HepG2 (cell line): ENCODE data around the gene ADGRL3. TPM values are rescaled to one million over a fixed set of nuclear protein-coding genes. Genes with fewer than 3 reads are reported as not detected.
"Not testable (repeated sequence)": the region's sequence is repeated elsewhere in the genome, so short reads cannot be mapped to it uniquely, and the experiment has no call there.

Experiments used
- ATAC-seq: fragments of 200-7000 bp; cut with Tn5 transposase; 3 replicates; pipeline ENCODE4 v1.9.1; 2020; ENCODE audit warnings: mild to moderate bottlenecking, moderate library complexity
- BruUV-seq: library from RNA; stranded (reverse); fragments of 400-500 nt; replicated peaks from 2 replicates; lab custom pipeline; 2021; lab: Mats Ljungman, UMichigan
- CTCF ChIA-PET: fragments of 300-600 bp; formaldehyde crosslinking; extraction: SDS; loops from one replicate; lab custom pipeline; 2021; ENCODE audit warnings: low total read pairs, inconsistent platforms, low intra/inter-chr PET ratio; lab: Yijun Ruan, JAX
- POLR2A ChIA-PET: fragments of 350-600 bp; sonication (Branson Sonifier 250); formaldehyde crosslinking; loops from one replicate; lab custom pipeline; 2020; ENCODE audit warnings: antibody characterized with exemption, inconsistent platforms; lab: Yijun Ruan, JAX
- DNase-seq: peaks from one replicate; pipeline ENCODE4 v3.0.0-alpha.2; 2015; ENCODE audit warnings: low spot score
- FAIRE-seq: peaks from 3 replicates; lab custom pipeline; 2011; peaks lifted over from hg19 to GRCh38; lab: Jason Lieb, UNC
- H2AFZ ChIP-seq: one replicate; pipeline ENCODE4 v1.6.1; 2011; ENCODE audit warnings: low read length, inconsistent platforms
- H3K27ac ChIP-seq: fragments of 300-600 bp; 3 replicates; pipeline ENCODE4 v1.8.0; 2011; ENCODE audit warnings: mixed run types, mild to moderate bottlenecking, mixed read lengths, low read length, inconsistent platforms; ENCODE audit not compliant: insufficient read depth; ENCODE audit errors: extremely low read length
- H3K27me3 ChIP-seq, 2 experiments: fragments of 200-600 bp in 1 of 2; 2 replicates in 1 of 2; 3 replicates in 1 of 2; pipeline versions ENCODE4 v1.6.0 to v1.8.0; 2011; ENCODE audit warnings: low read length in 2 of 2, mild to moderate bottlenecking in 2 of 2, moderate library complexity in 2 of 2, inconsistent platforms in 1 of 2; ENCODE audit not compliant: insufficient read depth in 2 of 2, control insufficient read depth in 1 of 2
- H3K36me3 ChIP-seq, 2 experiments: fragments of 200-600 bp in 1 of 2; replicated peaks in 1 of 2; 2 replicates in 1 of 2; 3 replicates in 1 of 2; pipeline versions ENCODE4 v1.5.1 to v1.8.0; 2011; ENCODE audit warnings: low read length in 2 of 2, inconsistent platforms in 1 of 2; ENCODE audit not compliant: insufficient read depth in 2 of 2, control insufficient read depth in 1 of 2
- H3K4me1 ChIP-seq: 2 replicates; pipeline ENCODE4 v1.5.1; 2012; ENCODE audit warnings: low read length, inconsistent platforms; ENCODE audit not compliant: insufficient read depth
- H3K4me2 ChIP-seq: 2 replicates; pipeline ENCODE4 v1.6.0; 2011; ENCODE audit warnings: low read depth, low read length, inconsistent platforms
- H3K4me3 ChIP-seq, 3 experiments: fragments of 200-600 bp in 1 of 3; sonication (generic), shearing (Covaris generic) in 1 of 3; replicated peaks in 1 of 3; 2 replicates each; pipeline ENCODE4 v1.5.1; 2011 to 2016; ENCODE audit warnings: low read length in 3 of 3, inconsistent platforms in 2 of 3, low read depth in 2 of 3, mild to moderate bottlenecking in 2 of 3, control low read depth in 1 of 3, mixed read lengths in 1 of 3; ENCODE audit not compliant: insufficient read depth in 1 of 3
- H3K79me2 ChIP-seq: one replicate; pipeline ENCODE4 v1.6.1; 2011; ENCODE audit warnings: low read length, inconsistent platforms; ENCODE audit not compliant: insufficient read depth
- H3K9ac ChIP-seq: 2 replicates; pipeline ENCODE4 v1.6.0; 2011; ENCODE audit warnings: mild to moderate bottlenecking, low read depth, low read length, inconsistent platforms; ENCODE audit not compliant: insufficient read depth
- H3K9me3 ChIP-seq: 2 replicates; pipeline ENCODE4 v1.5.1; 2012; ENCODE audit warnings: mild to moderate bottlenecking, low read length
- H4K20me1 ChIP-seq: 2 replicates; pipeline ENCODE4 v1.6.0; 2011; ENCODE audit warnings: inconsistent platforms, mild to moderate bottlenecking, low read length, moderate library complexity; ENCODE audit not compliant: insufficient read depth
- ATF7 ChIP-seq, 2 experiments: fragments of 450-650 bp in 1 of 2; sonication (generic) in 1 of 2; formaldehyde crosslinking in 1 of 2; IDR thresholded peaks; 2 replicates each; pipeline versions ENCODE4 v1.4.0 to v1.6.1; 2016 to 2020; ENCODE audit warnings: antibody characterized with exemption in 1 of 2, mild to moderate bottlenecking in 1 of 2, missing genetic modification reagents in 1 of 2
- JUND ChIP-seq: sonication (generic); formaldehyde crosslinking; IDR thresholded peaks from 2 replicates; pipeline ENCODE4 v1.8.0; 2022; ENCODE audit warnings: mild to moderate bottlenecking, missing genetic modification reagents
- NAIF1 ChIP-seq: sonication (generic); formaldehyde crosslinking; IDR thresholded peaks from 2 replicates; pipeline ENCODE4 v1.5.0; 2020; ENCODE audit warnings: mild to moderate bottlenecking, missing genetic modification reagents, borderline replicate concordance
- SCMH1 ChIP-seq: sonication (generic); formaldehyde crosslinking; IDR thresholded peaks from 2 replicates; pipeline ENCODE4 v1.9.0; 2021; ENCODE audit warnings: missing genetic modification reagents, mild to moderate bottlenecking, borderline replicate concordance
- ZBTB7B ChIP-seq: sonication (generic); formaldehyde crosslinking; IDR thresholded peaks from 2 replicates; pipeline ENCODE4 v1.4.0; 2020; ENCODE audit warnings: missing genetic modification reagents
- WGBS: methylation state at CpG from one replicate; pipeline ENCODE4 v1.1.6; 2017; ENCODE audit warnings: low lambda C conversion rate; 5-methylcytosine and 5-hydroxymethylcytosine counted together
- in situ Hi-C: cut with HindIII; loops from 2 replicates; pipeline ENCODE4 v1.10.0; 2017; ENCODE audit warnings: low pct_unique_long_range_greater_than_20kb; ENCODE audit not compliant: extremely low pct_ligation_motif_present
- intact Hi-C: fragments of 100-400 bp; cut with micrococcal nuclease; formaldehyde crosslinking; loops from one replicate; pipeline ENCODE4 v1.10.0; 2022; ENCODE audit not compliant: unreplicated experiment
- polyA plus RNA-seq, 8 experiments: library from polyadenylated mRNA; depleted of rRNA in 3 of 8; stranded (reverse) in 7 of 8; unstranded in 1 of 8; fragments of >200 nt; fragmentation: Illumina TruSeq in 4 of 8; extraction: Trizol in 4 of 8; gene quantifications; 2 replicates each; pipeline versions ENCODE4 v1.2.1 to v1.2.3, GENCODE V29; 2011 to 2016; ENCODE audit warnings: low read depth in 4 of 8, missing spikeins in 1 of 8, mixed read lengths in 1 of 8; ENCODE audit not compliant: insufficient read depth in 1 of 8
- total RNA-seq, 5 experiments: library from RNA; depleted of rRNA; stranded (reverse); fragments of >200 nt; fragmentation: Illumina TruSeq; extraction: Trizol; gene quantifications; 2 replicates each; pipeline ENCODE4 v1.2.3, GENCODE V29; 2016; ENCODE audit warnings: low read depth in 1 of 5

ADGRL3 gene
- total and polyA plus RNA-seq, 2 of the 13 experiments (the other 11 are each of a cell fraction or from before 2014, with no cell fraction given) = 0.04 to 0.05 TPM

GRCh38 chr4:61505773-61506685 lies 305.9 kb downstream of the ADGRL3 start:
- Histone ChIP-seq H3K36me3 (no peaks in the 10 kb centered on the region), H3K27ac (no peak overlapping the region), H3K9ac (no peak overlapping the region), H4K20me1 (no peaks in the 10 kb centered on the region), H3K27me3 (no peaks in the 10 kb centered on the region), H2AFZ (no peak overlapping the region), H3K4me3 (no peak overlapping the region), H3K9me3 (no peaks in the 10 kb centered on the region), H3K4me1 (no peaks in the 10 kb centered on the region), H3K4me2 (no peak overlapping the region), H3K79me2 (no peaks in the 10 kb centered on the region)
- ChIA-PET POLR2A (no interaction called here), CTCF (no interaction called here)
- FAIRE-seq (no peak), ATAC-seq (no peak), DNase-seq (no peak)
- in situ Hi-C loops (no loop called here), intact Hi-C loops (no loop called here)
- WGBS = 0% methylated on average over 2 of the region's 2 CpGs
- TF ChIP-seq ATF7 (IDR thresholded peaks at IDR 0.05) = peak; percentile 84
- no peak for TF ChIP-seq ATF7 (CRISPR knock-in tag; IDR thresholded peaks at IDR 0.05)
- no peak for TF ChIP-seq SCMH1
- no TSS peak for BruUV-seq

GRCh38 chr4:61507091-61507490 lies 307.0 kb downstream of the ADGRL3 start:
- ChIA-PET CTCF (no interaction called here), POLR2A (no interaction called here)
- H4K20me1 ChIP-seq = no peaks in the 10 kb centered on the region
- intact Hi-C loops = no loop called here
- H3K4me1 ChIP-seq = no peaks in the 10 kb centered on the region
- no peak overlapping the region for H3K27ac ChIP-seq
- no peak overlapping the region for H3K4me3 ChIP-seq
- H3K9me3 ChIP-seq = no peaks in the 10 kb centered on the region
- H3K36me3 ChIP-seq = no peaks in the 10 kb centered on the region
- 0% methylated on average over 2 of the region's 2 CpGs for WGBS
- ATAC-seq (no peak), FAIRE-seq (no peak), DNase-seq (no peak)
- H3K4me2 ChIP-seq = no peak overlapping the region
- TF ChIP-seq ZBTB7B (CRISPR knock-in tag) (no peak), NAIF1 (CRISPR knock-in tag) (no peak), JUND (no peak)
- H3K79me2 ChIP-seq = no peaks in the 10 kb centered on the region
- BruUV-seq = no TSS peak
- no peak overlapping the region for H2AFZ ChIP-seq
- in situ Hi-C loops = no loop called here
- no peak overlapping the region for H3K9ac ChIP-seq
- H3K27me3 ChIP-seq = no peaks in the 10 kb centered on the region

- intact Hi-C loops, H4K20me1 ChIP-seq, FAIRE-seq, in situ Hi-C loops, H3K79me2 ChIP-seq, H3K36me3 ChIP-seq, H2AFZ ChIP-seq, H3K4me2 ChIP-seq, H3K4me3 ChIP-seq, POLR2A ChIA-PET, H3K9ac ChIP-seq, DNase-seq, BruUV-seq, H3K9me3 ChIP-seq, H3K27me3 ChIP-seq, ATAC-seq, H3K4me1 ChIP-seq, H3K27ac ChIP-seq, CTCF ChIA-PET: not testable (repeated sequence)
- 57% methylated on average over 3 of the region's 3 CpGs for WGBS
Measured at GRCh38 chr4:61509721-61510241, 309.7 kb downstream of the ADGRL3 start.
